GM19025 (cell line): ENCODE results near the gene ZNF660.

ENCODE experiments used
- ATAC-seq: cut with Tn5 transposase; IDR thresholded peaks from one replicate; pipeline ENCODE4 v1.9.1; 2021; ENCODE audit warnings: mild to moderate bottlenecking, low read depth, moderate library complexity; ENCODE audit not compliant: unreplicated experiment

The ZNF660 gene

DNA sequence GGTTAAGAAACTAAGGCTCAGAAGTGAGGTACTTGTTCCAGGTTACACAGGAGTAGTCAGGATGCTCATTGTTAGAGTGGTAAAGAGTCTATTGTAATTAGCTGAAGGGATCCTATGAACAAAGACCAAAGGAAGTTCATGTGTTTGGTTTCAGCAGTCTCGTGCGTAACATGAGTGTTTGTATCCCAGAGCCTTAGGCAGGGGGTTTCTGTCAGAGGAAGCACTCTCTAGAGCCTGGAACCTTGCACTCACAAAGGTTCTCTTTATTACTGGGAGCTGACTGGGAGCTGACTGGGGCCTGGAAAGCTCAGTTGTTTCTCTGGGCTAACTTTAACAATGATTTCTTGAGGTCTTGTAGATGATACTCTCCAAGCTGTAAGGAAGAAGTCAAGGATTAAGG is 44.0 kb downstream of the ZNF660 start:
- ATAC-seq = no peak

DNA sequence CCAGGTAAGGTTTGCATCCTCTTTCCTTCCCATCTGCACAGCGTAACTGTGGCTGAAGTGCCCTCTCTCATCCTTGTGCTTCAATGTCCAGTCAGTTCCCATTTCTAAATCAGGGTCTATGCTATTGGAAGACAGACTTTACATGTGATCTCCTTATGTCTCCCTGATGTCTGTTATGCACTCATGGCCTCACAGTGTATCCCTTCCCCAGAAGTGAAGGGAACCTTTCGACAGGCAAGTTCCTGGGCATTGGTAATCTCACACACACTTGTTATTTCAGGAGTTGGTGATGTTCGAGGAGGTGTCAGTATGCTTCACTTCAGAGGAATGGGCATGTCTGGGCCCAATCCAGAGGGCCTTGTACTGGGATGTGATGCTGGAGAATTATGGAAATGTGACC is 47.4 kb downstream of the ZNF660 start:
- ATAC-seq = no peak

DNA sequence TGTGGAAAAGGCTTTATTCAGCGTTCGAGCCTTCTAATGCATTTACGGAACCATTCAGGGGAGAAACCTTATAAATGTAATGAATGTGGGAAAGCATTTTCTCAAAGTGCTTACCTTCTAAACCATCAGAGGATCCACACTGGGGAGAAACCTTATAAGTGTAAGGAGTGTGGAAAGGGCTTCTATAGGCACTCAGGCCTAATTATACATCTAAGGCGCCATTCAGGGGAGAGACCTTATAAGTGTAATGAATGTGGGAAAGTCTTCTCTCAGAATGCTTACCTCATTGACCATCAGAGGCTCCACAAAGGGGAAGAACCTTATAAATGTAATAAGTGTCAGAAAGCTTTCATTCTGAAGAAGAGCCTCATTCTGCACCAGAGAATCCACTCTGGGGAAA is 57.6 kb downstream of the ZNF660 start:
- no peak for ATAC-seq

DNA sequence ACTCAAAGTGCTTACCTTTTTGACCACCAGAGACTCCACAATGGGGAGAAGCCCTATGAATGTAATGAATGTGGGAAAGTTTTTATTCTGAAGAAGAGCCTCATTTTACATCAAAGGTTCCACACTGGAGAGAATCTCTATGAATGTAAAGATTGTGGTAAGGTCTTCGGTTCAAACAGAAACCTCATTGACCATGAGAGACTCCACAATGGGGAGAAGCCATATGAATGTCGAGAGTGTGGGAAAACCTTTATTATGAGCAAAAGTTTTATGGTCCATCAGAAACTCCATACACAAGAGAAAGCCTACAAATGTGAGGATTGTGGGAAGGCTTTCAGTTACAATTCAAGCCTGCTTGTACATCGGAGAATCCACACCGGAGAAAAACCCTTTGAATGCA is 58.3 kb downstream of the ZNF660 start:
- no peak for ATAC-seq

DNA sequence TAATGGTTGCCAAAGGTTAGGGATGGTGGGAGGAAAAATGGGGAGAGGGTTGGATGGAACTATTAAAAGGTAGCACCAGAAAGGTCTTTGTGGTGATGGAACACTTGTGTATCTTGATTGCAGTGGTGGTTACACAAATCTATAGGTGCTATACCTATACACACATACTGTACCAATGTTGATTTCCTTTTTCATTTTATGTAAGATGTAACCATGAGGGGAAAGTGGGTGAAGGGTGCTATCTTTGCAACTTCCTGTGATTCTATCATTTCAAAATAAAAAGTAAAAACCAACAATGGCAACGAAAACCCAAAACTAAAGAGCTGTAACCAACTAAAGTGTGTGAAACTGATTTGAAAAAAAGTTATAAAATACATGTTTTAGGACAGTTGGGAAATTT is 63.0 kb downstream of the ZNF660 start:
- no peak for ATAC-seq

DNA sequence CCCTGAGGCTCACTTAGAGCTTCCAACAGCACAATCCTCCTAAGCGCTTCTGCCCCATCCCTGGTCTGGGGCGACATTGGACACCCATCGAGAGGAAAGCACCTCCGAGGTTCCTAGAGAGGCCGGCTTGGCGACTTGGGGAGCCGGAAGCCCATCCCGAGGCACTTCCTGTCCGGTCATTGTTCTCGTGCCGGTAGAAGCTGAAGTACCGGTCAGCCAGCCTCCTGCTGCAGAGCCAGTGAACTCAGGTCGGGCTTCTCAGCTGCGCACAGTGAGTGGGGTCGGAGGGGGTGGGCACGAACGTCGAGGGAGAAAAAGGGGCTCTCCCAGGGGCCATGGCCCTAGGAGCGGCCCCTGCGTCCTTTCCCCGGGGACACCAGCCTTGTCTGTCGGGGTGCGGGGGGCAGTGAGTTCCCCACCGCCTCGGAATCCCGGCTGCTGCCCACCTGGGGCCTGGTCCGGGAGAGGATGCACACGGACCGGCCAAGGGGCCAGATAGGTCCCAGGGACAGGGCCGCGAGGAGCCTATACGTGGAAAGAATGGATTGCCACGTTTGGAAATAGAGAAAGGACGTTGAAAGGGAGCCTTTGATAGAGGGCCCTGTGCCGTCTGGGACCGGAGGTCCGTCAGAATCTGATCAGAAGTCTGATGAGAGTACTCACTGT is 63.9 kb downstream of the ZNF660 start, which contains the start of gene ZNF35:
Gene ZNF35, plus strand, starts transcription at position 169 of the 666 bp plus-strand sequence. CDS start 2,336 bp downstream, outside the sequence.
- ATAC-seq = peak; percentile 93
